Neural progenitor cell (in vitro differentiated cells): ENCODE measurements around the gene MITF. TPM values are rescaled to one million over a fixed set of nuclear protein-coding genes. Genes with fewer than 3 reads are reported as not detected.

ENCODE experiments used
- DNase-seq: peaks from one replicate; pipeline ENCODE4 v3.0.0-alpha.2; 2016; ENCODE audit warnings: low spot score
- H2AFZ ChIP-seq: fragments of 200-600 bp; sonication (generic); replicated peaks from 2 replicates; pipeline ENCODE4 v1.6.1; 2016; ENCODE audit warnings: antibody characterized with exemption
- H3F3A ChIP-seq: fragments of 200-600 bp; sonication (generic); 2 replicates; pipeline ENCODE4 v1.6.1; 2016; ENCODE audit warnings: antibody characterized with exemption, low read depth
- H3K27ac ChIP-seq: fragments of 200-600 bp; sonication (generic); 2 replicates; pipeline ENCODE4 v1.5.1; 2016; ENCODE audit warnings: mild to moderate bottlenecking
- H3K27me3 ChIP-seq: fragments of 200-600 bp; sonication (generic); 2 replicates; pipeline ENCODE4 v1.6.1; 2016; ENCODE audit warnings: mild to moderate bottlenecking, moderate library complexity
- H3K36me3 ChIP-seq: fragments of 200-600 bp; sonication (generic); 2 replicates; pipeline ENCODE4 v1.5.1; 2016
- H3K4me1 ChIP-seq: fragments of 200-600 bp; sonication (generic); 2 replicates; pipeline ENCODE4 v1.6.1; 2016; ENCODE audit warnings: mixed run types
- H3K4me2 ChIP-seq: fragments of 200-600 bp; sonication (generic); 2 replicates; pipeline ENCODE4 v1.6.1; 2016
- H3K4me3 ChIP-seq: fragments of 200-600 bp; sonication (generic); 2 replicates; pipeline ENCODE4 v1.5.1; 2016
- H3K79me2 ChIP-seq: fragments of 200-600 bp; sonication (generic); 2 replicates; pipeline ENCODE4 v1.6.1; 2016; ENCODE audit warnings: low read depth
- H3K9ac ChIP-seq: fragments of 200-600 bp; sonication (generic); 2 replicates; pipeline ENCODE4 v1.6.1; 2016
- H3K9me3 ChIP-seq: fragments of 200-600 bp; sonication (generic); 2 replicates; pipeline ENCODE4 v1.5.1; 2016; ENCODE audit warnings: low read depth
- H4K20me1 ChIP-seq: fragments of 200-600 bp; sonication (generic); 2 replicates; pipeline ENCODE4 v1.6.1; 2016; ENCODE audit warnings: low read depth
- H3K27ac Mint-ChIP-seq: 3 replicates; pipeline ENCODE4 v1.8.0; 2021; ENCODE audit warnings: mixed read lengths
- H3K27me3 Mint-ChIP-seq: 2 replicates; pipeline ENCODE4 v1.8.0; 2022; ENCODE audit warnings: low read depth, mild to moderate bottlenecking, inconsistent platforms, moderate library complexity, mixed read lengths; ENCODE audit not compliant: insufficient read depth
- H3K36me3 Mint-ChIP-seq: 3 replicates; pipeline ENCODE4 v1.8.0; 2021; ENCODE audit warnings: mixed read lengths
- H3K4me1 Mint-ChIP-seq: 3 replicates; pipeline ENCODE4 v1.8.0; 2021; ENCODE audit warnings: mixed read lengths
- H3K4me3 Mint-ChIP-seq: 3 replicates; pipeline ENCODE4 v1.8.0; 2021; ENCODE audit warnings: mild to moderate bottlenecking, moderate library complexity, mixed read lengths
- H3K9me3 Mint-ChIP-seq: 3 replicates; pipeline ENCODE4 v1.8.0; 2020; ENCODE audit warnings: mixed read lengths
- EZH2 ChIP-seq: fragments of 200-600 bp; sonication (generic); IDR thresholded peaks from 2 replicates; pipeline ENCODE4 v1.6.1; 2017; ENCODE audit warnings: antibody characterized with exemption, mild to moderate bottlenecking, moderate library complexity
- EZH2phosphoT487 ChIP-seq: fragments of 200-600 bp; sonication (generic); IDR thresholded peaks from 2 replicates; pipeline ENCODE4 v1.6.1; 2017; ENCODE audit warnings: antibody characterized with exemption
- total RNA-seq: library from RNA; depleted of rRNA; stranded (reverse); fragments of >200 nt; gene quantifications from 2 replicates; pipeline ENCODE4 v1.2.3, GENCODE V29; 2015; ENCODE audit warnings: low replicate concordance
- TF ChIP-seq, protein P1 (sequence below): fragments of 200-600 bp; sonication (generic); IDR thresholded peaks from 2 replicates; pipeline ENCODE4 v1.5.1; 2017; ENCODE audit warnings: antibody characterized with exemption, mild to moderate bottlenecking

Gene MITF
- total RNA-seq, 1 donor from 2014 or later, result not detected

DNA sequence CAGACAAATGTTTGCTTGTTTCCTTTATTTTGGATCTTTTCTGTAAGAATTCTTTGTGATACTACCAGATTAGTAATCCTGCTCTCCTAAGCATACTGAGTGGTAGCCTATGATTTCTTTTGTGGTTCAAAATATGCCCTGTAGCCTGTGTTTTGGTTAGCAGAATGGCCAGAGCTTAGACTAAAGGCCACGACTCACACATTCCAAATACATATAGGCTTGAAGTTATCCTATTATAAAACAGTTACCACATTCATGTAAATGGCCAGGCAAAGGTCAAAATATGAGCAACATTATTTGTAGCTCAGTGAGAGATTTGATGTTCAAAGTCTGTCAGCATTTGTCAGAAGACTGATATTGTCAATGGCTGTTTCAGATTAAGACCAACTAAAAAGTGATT, 84.5 kb downstream of the MITF start:
- H3K4me2 ChIP-seq, result no peak overlapping the region
- H4K20me1 ChIP-seq, result no peaks in the 10 kb centered on the region
- H3K27ac Mint-ChIP-seq, result no peak overlapping the region
- H3K4me3 ChIP-seq, result no peak overlapping the region
- H3K4me3 Mint-ChIP-seq, result no peak overlapping the region
- peaks cover 2% of the 10 kb centered on the region for H3K27me3 Mint-ChIP-seq
- TF ChIP-seq EZH2, result no peak
- no peak overlapping the region for H2AFZ ChIP-seq
- H3K4me1 Mint-ChIP-seq, result peaks cover 7% of the 10 kb centered on the region
- H3K9me3 Mint-ChIP-seq, result no peaks in the 10 kb centered on the region
- H3K4me1 ChIP-seq, result no peaks in the 10 kb centered on the region
- H3K27me3 ChIP-seq, result no peaks in the 10 kb centered on the region
- no peaks in the 10 kb centered on the region for H3K79me2 ChIP-seq
- no peaks in the 10 kb centered on the region for H3K36me3 Mint-ChIP-seq
- no peak for DNase-seq
- H3K36me3 ChIP-seq, result no peaks in the 10 kb centered on the region
- no peak overlapping the region for H3K9ac ChIP-seq
- H3K27ac ChIP-seq, result no peak overlapping the region
- no peaks in the 10 kb centered on the region for H3F3A ChIP-seq
- H3K9me3 ChIP-seq, result no peaks in the 10 kb centered on the region

DNA sequence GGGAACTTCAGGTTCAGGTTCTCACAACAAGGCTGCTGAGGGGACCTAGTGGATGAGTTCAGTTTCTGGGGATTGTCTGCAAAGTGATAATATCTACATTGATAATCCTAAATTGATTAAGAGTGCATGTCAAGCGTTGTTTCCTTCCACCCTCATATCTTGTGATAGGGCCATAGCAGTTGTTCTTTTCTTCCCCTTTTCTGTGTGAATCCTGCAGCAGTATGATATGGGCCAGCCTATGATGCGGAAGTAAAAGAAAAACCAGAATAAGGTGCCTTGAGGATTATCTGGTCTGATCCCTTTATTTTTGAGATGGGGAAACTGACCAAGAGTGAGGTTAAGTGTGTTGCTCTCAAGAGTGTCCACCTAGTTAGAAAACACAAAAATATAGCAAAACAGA, 86.2 kb downstream of the MITF start:
- Mint-ChIP-seq H3K27me3 (no peaks in the 10 kb centered on the region), H3K36me3 (no peaks in the 10 kb centered on the region), H3K4me3 (no peak overlapping the region), H3K4me1 (peaks cover 6% of the 10 kb centered on the region), H3K27ac (no peak overlapping the region), H3K9me3 (no peaks in the 10 kb centered on the region)
- H3K9me3 ChIP-seq, result no peaks in the 10 kb centered on the region
- no peaks in the 10 kb centered on the region for H3K27me3 ChIP-seq
- H4K20me1 ChIP-seq, result no peaks in the 10 kb centered on the region
- H2AFZ ChIP-seq, result no peak overlapping the region
- H3K36me3 ChIP-seq, result no peaks in the 10 kb centered on the region
- no peak overlapping the region for H3K9ac ChIP-seq
- TF ChIP-seq EZH2phosphoT487 (no peak), EZH2 (no peak)
- TF ChIP-seq, protein P1, sequence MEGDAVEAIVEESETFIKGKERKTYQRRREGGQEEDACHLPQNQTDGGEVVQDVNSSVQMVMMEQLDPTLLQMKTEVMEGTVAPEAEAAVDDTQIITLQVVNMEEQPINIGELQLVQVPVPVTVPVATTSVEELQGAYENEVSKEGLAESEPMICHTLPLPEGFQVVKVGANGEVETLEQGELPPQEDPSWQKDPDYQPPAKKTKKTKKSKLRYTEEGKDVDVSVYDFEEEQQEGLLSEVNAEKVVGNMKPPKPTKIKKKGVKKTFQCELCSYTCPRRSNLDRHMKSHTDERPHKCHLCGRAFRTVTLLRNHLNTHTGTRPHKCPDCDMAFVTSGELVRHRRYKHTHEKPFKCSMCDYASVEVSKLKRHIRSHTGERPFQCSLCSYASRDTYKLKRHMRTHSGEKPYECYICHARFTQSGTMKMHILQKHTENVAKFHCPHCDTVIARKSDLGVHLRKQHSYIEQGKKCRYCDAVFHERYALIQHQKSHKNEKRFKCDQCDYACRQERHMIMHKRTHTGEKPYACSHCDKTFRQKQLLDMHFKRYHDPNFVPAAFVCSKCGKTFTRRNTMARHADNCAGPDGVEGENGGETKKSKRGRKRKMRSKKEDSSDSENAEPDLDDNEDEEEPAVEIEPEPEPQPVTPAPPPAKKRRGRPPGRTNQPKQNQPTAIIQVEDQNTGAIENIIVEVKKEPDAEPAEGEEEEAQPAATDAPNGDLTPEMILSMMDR, result no peak
- no peak overlapping the region for H3K4me2 ChIP-seq
- no peaks in the 10 kb centered on the region for H3K4me1 ChIP-seq
- no peaks in the 10 kb centered on the region for H3F3A ChIP-seq
- H3K79me2 ChIP-seq, result no peaks in the 10 kb centered on the region
- no peak overlapping the region for H3K4me3 ChIP-seq
- H3K27ac ChIP-seq, result no peak overlapping the region
- DNase-seq, result no peak

DNA sequence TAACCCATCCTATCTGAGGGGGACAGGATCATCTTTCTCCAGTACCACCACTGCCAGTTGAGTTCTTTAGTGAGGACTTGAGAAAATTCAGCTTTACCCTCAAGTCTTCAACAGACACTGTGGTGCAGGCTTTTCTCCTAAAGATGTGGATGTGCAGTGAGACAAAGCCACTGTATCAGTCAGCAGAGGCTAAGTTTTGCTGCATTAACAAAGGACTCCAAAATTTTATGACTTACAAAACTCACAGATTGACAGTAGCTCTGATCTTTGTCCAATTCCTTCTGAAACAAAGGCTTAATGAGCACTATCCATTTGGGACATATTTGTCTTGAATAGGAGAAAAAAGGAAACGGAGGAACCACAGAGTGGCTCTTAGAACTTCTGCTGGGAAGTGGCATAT, 87.9 kb downstream of the MITF start:
- no peak for TF ChIP-seq EZH2phosphoT487
- TF ChIP-seq, protein P1, result no peak
- no peak for TF ChIP-seq EZH2
- no peak overlapping the region for H3K4me2 ChIP-seq
- no peaks in the 10 kb centered on the region for H3F3A ChIP-seq
- H3K4me1 ChIP-seq, result no peaks in the 10 kb centered on the region
- H3K27me3 ChIP-seq, result no peaks in the 10 kb centered on the region
- no peaks in the 10 kb centered on the region for H3K36me3 Mint-ChIP-seq
- H4K20me1 ChIP-seq, result no peaks in the 10 kb centered on the region
- no peaks in the 10 kb centered on the region for H3K9me3 ChIP-seq
- no peaks in the 10 kb centered on the region for H3K36me3 ChIP-seq
- H3K79me2 ChIP-seq, result no peaks in the 10 kb centered on the region
- no peak overlapping the region for H3K9ac ChIP-seq
- no peak overlapping the region for H3K27ac ChIP-seq
- H3K27me3 Mint-ChIP-seq, result no peaks in the 10 kb centered on the region
- no peaks in the 10 kb centered on the region for H3K4me1 Mint-ChIP-seq
- no peak overlapping the region for H2AFZ ChIP-seq
- H3K4me3 ChIP-seq, result no peak overlapping the region
- DNase-seq, result no peak
- no peak overlapping the region for H3K27ac Mint-ChIP-seq
- H3K4me3 Mint-ChIP-seq, result no peak overlapping the region
- H3K9me3 Mint-ChIP-seq, result no peaks in the 10 kb centered on the region

DNA sequence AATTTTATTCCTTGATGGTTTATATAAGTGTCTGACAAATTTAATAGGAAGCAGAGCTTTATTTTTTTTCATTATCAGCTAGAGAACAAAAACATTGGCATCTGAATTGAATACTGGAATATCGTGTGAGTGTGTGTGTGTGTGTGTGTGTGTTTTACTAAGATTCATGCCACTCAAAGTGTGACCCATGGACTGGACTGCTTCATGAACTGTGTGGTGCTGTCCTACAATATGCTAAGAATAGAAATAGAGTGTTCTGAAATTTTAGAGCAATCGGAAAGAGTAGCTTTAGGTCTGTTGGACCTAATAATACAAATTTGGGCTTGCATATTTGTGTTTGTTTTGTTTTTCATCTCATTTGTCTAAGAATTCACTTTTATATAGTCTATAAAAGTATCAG, 89.6 kb downstream of the MITF start:
- no peaks in the 10 kb centered on the region for H3K4me1 ChIP-seq
- H3K79me2 ChIP-seq, result no peaks in the 10 kb centered on the region
- H3F3A ChIP-seq, result no peaks in the 10 kb centered on the region
- no peaks in the 10 kb centered on the region for H3K9me3 ChIP-seq
- H2AFZ ChIP-seq, result no peak overlapping the region
- no peaks in the 10 kb centered on the region for H4K20me1 ChIP-seq
- no peak overlapping the region for H3K9ac ChIP-seq
- TF ChIP-seq EZH2 (no peak), EZH2phosphoT487 (no peak)
- TF ChIP-seq, protein P1, result no peak
- no peak overlapping the region for H3K4me3 ChIP-seq
- no peaks in the 10 kb centered on the region for H3K27me3 Mint-ChIP-seq
- H3K4me2 ChIP-seq, result no peak overlapping the region
- no peaks in the 10 kb centered on the region for H3K4me1 Mint-ChIP-seq
- H3K36me3 Mint-ChIP-seq, result no peaks in the 10 kb centered on the region
- no peaks in the 10 kb centered on the region for H3K9me3 Mint-ChIP-seq
- no peaks in the 10 kb centered on the region for H3K27me3 ChIP-seq
- no peak overlapping the region for H3K27ac ChIP-seq
- no peaks in the 10 kb centered on the region for H3K36me3 ChIP-seq
- DNase-seq, result no peak
- no peak overlapping the region for H3K4me3 Mint-ChIP-seq
- H3K27ac Mint-ChIP-seq, result no peak overlapping the region
